GM11168 (cell line): Measurements from ENCODE around the gene SCGB1C2.
"Not testable (repeated sequence)": the region's sequence is repeated elsewhere in the genome, so short reads cannot be mapped to it uniquely, and the experiment has no call there.

Source experiments
- in situ Hi-C: fragments of 300-500 bp; cut with MboI; formaldehyde crosslinking; loops from one replicate; pipeline ENCODE4 v1.12.0; 2022; ENCODE audit warnings: low sequenced_read_pairs; ENCODE audit not compliant: unreplicated experiment

Gene SCGB1C2

GRCh38 chr17:137166-137807 lies at the start of gene SCGB1C2:
Gene SCGB1C2, plus strand, starts transcription at chr17:137569. Its CDS starts 22 bp downstream, at chr17:137591.
- in situ Hi-C loops: not testable (repeated sequence)

- in situ Hi-C loops: not testable (repeated sequence)
Observed at GRCh38 chr17:113111-113510, 24.3 kb upstream of the SCGB1C2 start.

GRCh38 chr17:118339-118917 lies 18.9 kb upstream of the SCGB1C2 start:
- in situ Hi-C loops: not testable (repeated sequence)

GRCh38 chr17:133932-134331 lies 3.4 kb upstream of the SCGB1C2 start:
- in situ Hi-C loops: not testable (repeated sequence)

- in situ Hi-C loops: not testable (repeated sequence)
Observed at GRCh38 chr17:134332-134785, 3.0 kb upstream of the SCGB1C2 start.

- in situ Hi-C loops: not testable (repeated sequence)
Observed at GRCh38 chr17:135022-135421, 2.3 kb upstream of the SCGB1C2 start.

GRCh38 chr17:135895-136294 lies 1.5 kb upstream of the SCGB1C2 start:
- in situ Hi-C loops: not testable (repeated sequence)

- in situ Hi-C loops: not testable (repeated sequence)
Observed at GRCh38 chr17:136531-136930, 838 bp upstream of the SCGB1C2 start.

GRCh38 chr17:139401-140205 lies 2.2 kb downstream of the SCGB1C2 start:
- in situ Hi-C loops: not testable (repeated sequence)

- in situ Hi-C loops: no loop called here
Observed at GRCh38 chr17:142102-142661, 4.8 kb downstream of the SCGB1C2 start.

GRCh38 chr17:142876-143784 lies 5.8 kb downstream of the SCGB1C2 start:
- in situ Hi-C loops: no loop called here

GRCh38 chr17:143785-144281 lies 6.5 kb downstream of the SCGB1C2 start:
- in situ Hi-C loops: no loop called here

GRCh38 chr17:144936-145670 lies 7.7 kb downstream of the SCGB1C2 start:
- in situ Hi-C loops: no loop called here

GRCh38 chr17:145671-146541 lies 8.5 kb downstream of the SCGB1C2 start:
- in situ Hi-C loops: no loop called here

- in situ Hi-C loops: no loop called here
Observed at GRCh38 chr17:146546-146945, 9.2 kb downstream of the SCGB1C2 start.

GRCh38 chr17:146983-147761 lies 9.8 kb downstream of the SCGB1C2 start:
- in situ Hi-C loops: no loop called here
